ENCODE data around the gene DNAAF8.

Gene DNAAF8

GRCh38 chr16:4787068-4787467 lies 52.7 kb downstream of the DNAAF8 start:
- TF ChIP-seq CTCF (IDR thresholded peaks at IDR 0.05; ENCODE audit: control insufficient read depth, insufficient read depth, low read depth, low read length, missing control alignments) = no peak
- H3K4me3 ChIP-seq (ENCODE audit: control insufficient read depth, low read depth, low read length) = no peak overlapping the region
- no peak for DNase-seq (ENCODE audit: low read depth)

GRCh38 chr16:4787627-4788482 lies 53.5 kb downstream of the DNAAF8 start, which contains the start of gene SEPTIN12:
Gene SEPTIN12 (minus strand): TSS chr16:4788345. CDS start chr16:4787645, 700 bp downstream.
- DNase-seq (ENCODE audit: low read depth) = no peak
- H3K4me3 ChIP-seq (ENCODE audit: control insufficient read depth, low read depth, low read length) = no peak within 1 kb of the TSS
- TF ChIP-seq CTCF (IDR thresholded peaks at IDR 0.05; ENCODE audit: control insufficient read depth, insufficient read depth, low read depth, low read length, missing control alignments) = no peak

- no peak overlapping the region for H3K4me3 ChIP-seq (ENCODE audit: control insufficient read depth, low read depth, low read length)
- TF ChIP-seq CTCF (IDR thresholded peaks at IDR 0.05; ENCODE audit: control insufficient read depth, insufficient read depth, low read depth, low read length, missing control alignments) = no peak
- no peak for DNase-seq (ENCODE audit: low read depth)
Observed at GRCh38 chr16:4788489-4788889, 54.2 kb downstream of the DNAAF8 start.

GRCh38 chr16:4788910-4789309 lies 54.6 kb downstream of the DNAAF8 start:
- no peak for TF ChIP-seq CTCF (IDR thresholded peaks at IDR 0.05; ENCODE audit: control insufficient read depth, insufficient read depth, low read depth, low read length, missing control alignments)
- no peak for DNase-seq (ENCODE audit: low read depth)
- no peak overlapping the region for H3K4me3 ChIP-seq (ENCODE audit: control insufficient read depth, low read depth, low read length)

- TF ChIP-seq CTCF (IDR thresholded peaks at IDR 0.05; ENCODE audit: control insufficient read depth, insufficient read depth, low read depth, low read length, missing control alignments) = no peak
- no peak overlapping the region for H3K4me3 ChIP-seq (ENCODE audit: control insufficient read depth, low read depth, low read length)
- no peak for DNase-seq (ENCODE audit: low read depth)
Observed at GRCh38 chr16:4790261-4790660, 55.9 kb downstream of the DNAAF8 start.

GRCh38 chr16:4790871-4791270 lies 56.5 kb downstream of the DNAAF8 start:
- no peak for TF ChIP-seq CTCF (IDR thresholded peaks at IDR 0.05; ENCODE audit: control insufficient read depth, insufficient read depth, low read depth, low read length, missing control alignments)
- no peak overlapping the region for H3K4me3 ChIP-seq (ENCODE audit: control insufficient read depth, low read depth, low read length)
- no peak for DNase-seq (ENCODE audit: low read depth)
